Common myeloid progenitor, CD34-positive (primary cell): ENCODE data around the gene ZCCHC24.
A peak's percentile ranks its signal among the peaks of the same experiment; 100 is the strongest.

Experiments used
- CTCF ChIA-PET: fragments of 350-600 bp; sonication (Branson Sonifier 250); formaldehyde crosslinking; loops from one replicate; lab custom pipeline; 2021; ENCODE audit warnings: antibody characterized with exemption; lab: Charles Lee
- POLR2A ChIA-PET: fragments of 350-600 bp; sonication (Branson Sonifier 250); formaldehyde crosslinking; loops from one replicate; lab custom pipeline; 2021; ENCODE audit warnings: antibody characterized with exemption; lab: Charles Lee
- DNase-seq, 3 donors: peaks; one replicate each; pipeline versions ENCODE4 v3.0.0 to v3.0.0-alpha.2; 2013
- H3K27ac ChIP-seq, 2 experiments: 1 replicate in 1 of 2; 2 replicates in 1 of 2; pipeline ENCODE4 v1.7.0; 2013; ENCODE audit warnings: inconsistent platforms in 2 of 2, low read length in 2 of 2, mild to moderate bottlenecking in 2 of 2, low read depth in 1 of 2, moderate library complexity in 1 of 2; ENCODE audit not compliant: severe bottlenecking in 2 of 2, insufficient read depth in 1 of 2, poor library complexity in 1 of 2
- H3K27me3 ChIP-seq, 5 experiments: replicated peaks in 2 of 5; 1 replicate in 3 of 5; 2 replicates in 2 of 5; pipeline versions ENCODE4 v1.6.1 to v1.7.0; 2013; ENCODE audit warnings: low read length in 4 of 5, mild to moderate bottlenecking in 2 of 5, moderate library complexity in 2 of 5, inconsistent platforms in 1 of 5; ENCODE audit not compliant: insufficient read depth in 5 of 5, control insufficient read depth in 4 of 5
- H3K36me3 ChIP-seq, 4 experiments: 1 replicate in 2 of 4; 2 replicates in 2 of 4; pipeline versions ENCODE4 v1.6.1 to v1.7.0; 2013; ENCODE audit warnings: low read length in 3 of 4, control low read depth in 1 of 4, mild to moderate bottlenecking in 1 of 4; ENCODE audit not compliant: control insufficient read depth in 4 of 4, insufficient read depth in 4 of 4
- H3K4me1 ChIP-seq, 4 experiments: 1 replicate in 3 of 4; 2 replicates in 1 of 4; pipeline versions ENCODE4 v1.6.1 to v1.7.1; 2013; ENCODE audit warnings: low read length in 3 of 4, mild to moderate bottlenecking in 3 of 4, control low read depth in 1 of 4, inconsistent platforms in 1 of 4, moderate library complexity in 1 of 4; ENCODE audit not compliant: control insufficient read depth in 4 of 4, insufficient read depth in 4 of 4; ENCODE audit errors: control extremely low read depth in 1 of 4
- H3K4me3 ChIP-seq, 7 experiments: 1 replicate in 4 of 7; 2 replicates in 3 of 7; pipeline versions ENCODE4 v1.5.1 to v1.7.0; 2013; ENCODE audit warnings: mild to moderate bottlenecking in 7 of 7, low read length in 6 of 7, moderate library complexity in 6 of 7, inconsistent platforms in 2 of 7, low read depth in 2 of 7, control low read depth in 1 of 7; ENCODE audit not compliant: insufficient read depth in 4 of 7, control insufficient read depth in 1 of 7; ENCODE audit errors: extremely low read depth in 1 of 7
- H3K9me3 ChIP-seq, 5 experiments: 1 replicate in 4 of 5; 2 replicates in 1 of 5; pipeline versions ENCODE4 v1.6.1 to v1.7.1; 2013; ENCODE audit warnings: low read length in 4 of 5, mild to moderate bottlenecking in 2 of 5, inconsistent platforms in 1 of 5, low read depth in 1 of 5, moderate library complexity in 1 of 5; ENCODE audit not compliant: control insufficient read depth in 4 of 5, insufficient read depth in 2 of 5; ENCODE audit errors: control extremely low read depth in 1 of 5
- WGBS: methylation state at CpG from one replicate; pipeline ENCODE4 v1.1.5; 2013; ENCODE audit not compliant: insufficient coverage; 5-methylcytosine and 5-hydroxymethylcytosine counted together

Gene ZCCHC24

GRCh38 chr10:79413196-79413595, 32.2 kb downstream of the ZCCHC24 start:
- Histone ChIP-seq H3K9me3 (no peaks in the 10 kb centered on the region), H3K36me3 (no peaks in the 10 kb centered on the region), H3K4me3 (no peak overlapping the region), H3K27me3 (peaks cover 0 to 7% (median 0%) of the 10 kb centered on the region in 5 experiments), H3K27ac (no peak overlapping the region), H3K4me1 (peaks cover 0 to 32% (median 10%) of the 10 kb centered on the region in 4 experiments)
- ChIA-PET POLR2A (no interaction called here), CTCF (interaction anchor here (0.7 to 1.4 kb wide), 6 partner anchors 15 to 39 kb away, joined by 3 to 4 read pairs (median 3); no protein-coding TSS in a partner anchor)
- peak in 2 of 3 donors; percentile 22 to 26 for DNase-seq
- 49% methylated on average over 8 of the region's 10 CpGs for WGBS

- POLR2A ChIA-PET, result no interaction called here
- CTCF ChIA-PET, result interaction anchor here (0.7 to 1.3 kb wide), 4 partner anchors 9 to 38 kb away, joined by 3 to 4 read pairs (median 4); no protein-coding TSS in a partner anchor
Measured at GRCh38 chr10:79412516-79412915, 32.9 kb downstream of the ZCCHC24 start.

GRCh38 chr10:79411546-79412495, 33.6 kb downstream of the ZCCHC24 start:
- Histone ChIP-seq H3K27ac (no peak overlapping the region), H3K4me1 (peaks cover 0 to 24% (median 10%) of the 10 kb centered on the region in 4 experiments), H3K4me3 (no peak overlapping the region), H3K36me3 (no peaks in the 10 kb centered on the region), H3K9me3 (no peaks in the 10 kb centered on the region), H3K27me3 (peaks cover 0 to 14% (median 0%) of the 10 kb centered on the region in 5 experiments)
- POLR2A ChIA-PET, result no interaction called here
- CTCF ChIA-PET, result interaction anchor here (0.9 to 1.3 kb wide), 3 partner anchors 9 to 56 kb away, joined by 4 read pairs; no protein-coding TSS in a partner anchor
- whole genome bisulfite sequencing, result 88% methylated on average over 22 of the region's 22 CpGs
- DNase-seq, result no peak

More at GRCh38 chr10:79412516-79412915, 32.9 kb downstream of the ZCCHC24 start:
- peaks cover 0 to 11% (median 0%) of the 10 kb centered on the region in 5 experiments for H3K27me3 ChIP-seq
- H3K9me3 ChIP-seq, result no peaks in the 10 kb centered on the region
- no peak overlapping the region for H3K4me3 ChIP-seq
- no peak overlapping the region for H3K27ac ChIP-seq
- H3K4me1 ChIP-seq, result peaks cover 0 to 31% (median 10%) of the 10 kb centered on the region in 4 experiments
- H3K36me3 ChIP-seq, result no peaks in the 10 kb centered on the region
- WGBS, result 97% methylated on average over 11 of the region's 11 CpGs
- DNase-seq, result no peak

- Histone ChIP-seq H3K4me3 (no peak overlapping the region), H3K27ac (no peak overlapping the region), H3K36me3 (no peaks in the 10 kb centered on the region), H3K4me1 (peaks cover 0 to 25% (median 10%) of the 10 kb centered on the region in 4 experiments), H3K9me3 (no peaks in the 10 kb centered on the region), H3K27me3 (peaks cover 0 to 25% (median 2%) of the 10 kb centered on the region in 5 experiments)
- CTCF ChIA-PET, result interaction anchor here (1.3 kb wide), 1 partner anchor 58 kb away, joined by 4 read pairs; no protein-coding TSS in a partner anchor
- POLR2A ChIA-PET, result no interaction called here
- no peak for DNase-seq
- 94% methylated on average over 10 of the region's 10 CpGs for WGBS
Measured at GRCh38 chr10:79410315-79411094, 34.9 kb downstream of the ZCCHC24 start.

GRCh38 chr10:79409726-79410085, 35.7 kb downstream of the ZCCHC24 start:
- no peak for DNase-seq
- WGBS, result 96% methylated on average over 7 of the region's 9 CpGs
- Histone ChIP-seq H3K27me3 (peaks cover 0 to 33% (median 4%) of the 10 kb centered on the region in 5 experiments), H3K4me3 (no peak overlapping the region), H3K27ac (no peak overlapping the region), H3K36me3 (no peaks in the 10 kb centered on the region), H3K4me1 (peaks cover 0 to 33% (median 13%) of the 10 kb centered on the region in 4 experiments), H3K9me3 (peaks cover 0 to 3% (median 0%) of the 10 kb centered on the region in 5 experiments)
- CTCF ChIA-PET, result interaction anchor here (1.3 to 2.0 kb wide), 2 partner anchors 10 to 35 kb away, joined by 3 to 5 read pairs; no protein-coding TSS in a partner anchor
- POLR2A ChIA-PET, result no interaction called here

- Histone ChIP-seq H3K4me3 (no peak overlapping the region), H3K27ac (no peak overlapping the region), H3K27me3 (peaks cover 0 to 36% (median 7%) of the 10 kb centered on the region in 5 experiments), H3K4me1 (peaks cover 0 to 38% (median 18%) of the 10 kb centered on the region in 4 experiments), H3K9me3 (peaks cover 0 to 6% (median 0%) of the 10 kb centered on the region in 5 experiments), H3K36me3 (no peaks in the 10 kb centered on the region)
- 100% methylated on average over 4 of the region's 6 CpGs for WGBS
- DNase-seq, result no peak
- ChIA-PET POLR2A (no interaction called here), CTCF (interaction anchor here (1.0 to 2.0 kb wide), 4 partner anchors 10 to 59 kb away, joined by 3 to 5 read pairs (median 4); no protein-coding TSS in a partner anchor)
Measured at GRCh38 chr10:79409038-79409725, 36.2 kb downstream of the ZCCHC24 start.
